GM12892 (cell line): ENCODE data around the gene CHERP.

ENCODE experiments used
- POLR2A ChIP-seq: IDR thresholded peaks from 2 replicates; pipeline ENCODE4 v1.6.1; 2011; ENCODE audit warnings: low read depth, low read length, control low read depth
- POLR2AphosphoS5 ChIP-seq: IDR thresholded peaks from 2 replicates; pipeline ENCODE4 v1.6.1; 2011; ENCODE audit warnings: low read depth, low read length, control low read depth
- TAF1 ChIP-seq: IDR thresholded peaks from 2 replicates; pipeline ENCODE4 v1.6.1; 2011; ENCODE audit warnings: low read depth, mild to moderate bottlenecking, control low read depth, low read length, borderline replicate concordance

DNA sequence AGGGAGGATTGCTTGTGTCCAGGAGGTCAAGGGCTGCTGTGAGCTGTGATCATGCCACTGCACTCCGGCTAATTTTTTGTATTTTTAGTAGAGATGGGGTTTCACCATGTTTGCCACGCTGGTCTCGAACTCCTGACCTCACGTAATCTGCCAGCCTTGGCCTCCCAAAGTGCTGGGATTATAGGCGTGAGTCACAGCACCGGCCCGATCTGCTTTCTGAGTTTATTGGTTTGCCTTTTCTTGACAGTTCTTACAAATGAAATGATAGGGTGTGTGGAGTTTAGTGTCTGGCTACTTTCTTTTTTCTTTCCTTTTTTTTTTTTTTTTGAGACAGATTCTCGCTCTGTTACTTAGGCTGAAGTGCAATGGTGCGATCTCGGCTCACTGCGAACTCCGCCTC is 45.2 kb downstream of the CHERP start:
- TF ChIP-seq POLR2AphosphoS5 (no peak), POLR2A (no peak), TAF1 (no peak)
